HG02884 (cell line): ENCODE data around the gene KIR3DL3.
"Not testable (repeated sequence)": the region's sequence is repeated elsewhere in the genome, so short reads cannot be mapped to it uniquely, and the experiment has no call there.

Experiments used
- ATAC-seq: cut with Tn5 transposase; IDR thresholded peaks from one replicate; pipeline ENCODE4 v1.9.1; 2021; ENCODE audit warnings: mild to moderate bottlenecking, moderate library complexity; ENCODE audit not compliant: unreplicated experiment

The KIR3DL3 gene

DNA sequence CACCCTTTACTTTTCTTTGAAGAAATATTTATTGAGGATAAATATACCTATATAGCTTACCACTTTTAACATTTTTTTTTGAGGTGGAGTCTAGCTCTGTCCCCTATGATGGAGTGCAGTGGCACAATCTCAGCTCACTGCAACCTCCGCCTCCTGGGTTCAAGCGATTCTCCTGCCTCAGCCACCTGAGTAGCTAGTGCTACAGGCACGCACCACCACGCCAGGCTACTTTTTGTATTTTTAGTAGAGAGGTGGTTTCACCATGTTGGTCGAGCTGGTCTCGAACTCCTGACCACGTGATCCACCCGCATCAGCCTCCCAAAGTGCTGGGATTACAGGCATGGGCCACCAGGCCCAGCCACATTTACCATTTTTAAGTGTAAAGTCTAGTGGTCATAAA, 51.6 kb downstream of the KIR3DL3 start:
- not testable (repeated sequence) for ATAC-seq

DNA sequence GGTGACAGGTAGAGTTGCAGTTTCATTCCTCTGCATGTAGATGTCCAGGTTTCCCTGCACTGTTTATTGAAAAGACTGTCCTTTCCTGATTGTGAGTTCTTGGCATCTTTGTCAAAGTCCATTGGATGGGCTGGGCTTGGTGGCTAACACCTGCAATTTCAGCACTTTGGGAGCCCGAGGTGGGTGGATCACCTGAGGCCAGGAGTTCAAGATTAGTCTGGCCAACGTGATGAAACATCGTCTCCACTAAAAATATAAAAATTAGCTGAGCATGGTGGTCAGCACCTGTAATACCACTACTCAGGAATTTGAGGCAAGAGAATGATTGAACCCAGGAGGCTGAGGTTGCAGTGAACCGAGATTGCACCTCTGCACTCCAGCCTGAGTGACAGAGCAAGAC, 53.6 kb downstream of the KIR3DL3 start:
- ATAC-seq: not testable (repeated sequence)

- ATAC-seq: not testable (repeated sequence)
Observed at GRCh38 chr19:54778896-54779295, 54.7 kb downstream of the KIR3DL3 start.

DNA sequence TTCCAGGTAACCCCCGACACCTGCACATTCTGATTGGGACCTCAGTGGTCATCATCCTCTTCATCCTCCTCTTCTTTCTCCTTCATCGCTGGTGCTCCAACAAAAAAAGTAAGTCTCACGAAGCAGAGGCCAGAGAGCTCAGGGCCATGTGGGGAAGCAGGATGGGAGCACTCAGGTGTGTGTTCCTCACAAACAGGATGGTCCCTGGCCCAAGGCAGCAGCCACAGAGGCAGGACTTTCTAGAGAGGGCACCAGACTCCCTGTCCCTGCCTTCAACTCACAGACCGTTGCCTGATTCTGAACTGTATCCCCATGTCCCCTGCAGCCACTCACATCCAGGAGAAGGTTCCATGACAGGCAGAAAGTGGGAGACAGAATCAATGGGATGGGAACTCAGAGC, 58.7 kb downstream of the KIR3DL3 start:
- ATAC-seq: not testable (repeated sequence)
